NCI-H146 treated with DMSO at 0.1 percent for 48 hours (cell line): ENCODE data around the gene HCN2.
"Not testable (repeated sequence)": the region's sequence is repeated elsewhere in the genome, so short reads cannot be mapped to it uniquely, and the experiment has no call there.

Source experiments
- DNase-seq: peaks from one replicate; lab custom pipeline; 2025; ENCODE audit not compliant: unreplicated experiment; lab: John Stamatoyannopoulos, UW

Gene HCN2

DNA sequence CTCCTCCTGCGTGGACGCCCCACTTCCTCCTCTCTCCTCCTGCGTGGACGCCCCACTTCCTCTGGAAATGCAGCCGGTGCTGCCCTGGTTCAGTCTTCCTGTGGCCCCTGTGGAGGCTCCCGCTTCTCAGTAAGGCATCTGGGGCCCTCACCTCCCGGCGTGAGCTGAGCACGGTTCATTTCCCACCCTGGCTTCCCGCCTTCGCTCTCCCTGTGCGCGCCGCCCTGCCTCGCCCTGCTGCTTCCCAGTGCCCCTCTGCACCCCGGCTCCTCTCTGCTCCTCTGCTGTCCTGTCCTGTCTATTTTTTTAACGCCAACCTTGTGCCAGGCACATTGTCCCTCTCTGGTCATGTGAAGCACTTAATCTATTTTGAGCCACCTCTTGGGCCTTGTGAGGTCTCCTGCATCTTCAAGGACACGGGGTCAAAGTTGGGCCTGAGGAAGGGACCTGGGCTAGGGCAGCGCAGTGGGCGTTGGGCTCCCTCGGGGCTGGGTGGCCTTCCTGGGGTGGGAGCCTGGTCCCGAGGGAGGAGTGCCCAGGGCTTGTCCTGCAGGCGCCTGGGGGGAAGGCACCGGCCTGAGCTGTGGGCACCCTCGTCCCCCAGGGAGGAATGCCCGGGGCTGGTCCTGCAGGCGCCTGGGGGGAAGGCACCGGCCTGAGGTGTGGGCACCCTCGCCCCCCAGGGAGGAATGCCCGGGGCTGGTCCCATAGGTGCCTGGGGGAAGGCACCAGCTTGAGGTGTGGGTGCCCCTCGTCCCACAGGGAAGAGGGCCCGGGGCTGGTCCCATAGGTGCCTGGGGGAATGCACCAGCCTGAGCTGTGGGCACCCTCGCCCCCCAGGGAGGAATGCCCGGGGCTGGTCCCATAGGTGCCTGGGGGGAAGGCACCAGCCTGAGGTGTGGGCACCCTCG, 13.0 kb downstream of the HCN2 start:
- DNase-seq, result no peak

DNA sequence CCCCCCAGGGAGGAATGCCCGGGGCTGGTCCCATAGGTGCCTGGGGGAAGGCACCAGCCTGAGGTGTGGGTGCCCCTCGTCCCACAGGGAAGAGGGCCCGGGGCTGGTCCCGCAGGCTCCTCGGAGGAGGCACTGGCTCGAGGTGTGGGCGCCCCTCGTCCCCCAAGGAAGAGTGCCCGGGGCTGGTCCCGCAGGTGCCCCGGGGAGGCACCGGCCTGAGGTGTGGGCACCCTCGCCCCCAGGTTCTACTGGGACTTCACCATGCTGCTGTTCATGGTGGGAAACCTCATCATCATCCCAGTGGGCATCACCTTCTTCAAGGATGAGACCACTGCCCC, 13.6 kb downstream of the HCN2 start:
- DNase-seq, result not testable (repeated sequence)

DNA sequence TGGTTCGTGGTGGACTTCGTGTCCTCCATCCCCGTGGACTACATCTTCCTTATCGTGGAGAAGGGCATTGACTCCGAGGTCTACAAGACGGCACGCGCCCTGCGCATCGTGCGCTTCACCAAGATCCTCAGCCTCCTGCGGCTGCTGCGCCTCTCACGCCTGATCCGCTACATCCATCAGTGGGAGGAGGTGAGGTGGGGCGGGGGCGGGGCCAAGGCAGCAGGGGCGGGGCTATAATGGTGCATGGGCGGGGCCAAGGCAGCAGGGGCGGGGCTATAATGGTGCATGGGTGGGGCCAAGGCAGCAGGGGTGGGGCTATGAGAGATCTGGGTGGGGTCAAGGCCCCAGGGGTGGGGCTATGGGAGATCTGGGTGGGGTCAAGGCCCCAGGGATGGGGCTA, 14.1 kb downstream of the HCN2 start:
- DNase-seq, result not testable (repeated sequence)

DNA sequence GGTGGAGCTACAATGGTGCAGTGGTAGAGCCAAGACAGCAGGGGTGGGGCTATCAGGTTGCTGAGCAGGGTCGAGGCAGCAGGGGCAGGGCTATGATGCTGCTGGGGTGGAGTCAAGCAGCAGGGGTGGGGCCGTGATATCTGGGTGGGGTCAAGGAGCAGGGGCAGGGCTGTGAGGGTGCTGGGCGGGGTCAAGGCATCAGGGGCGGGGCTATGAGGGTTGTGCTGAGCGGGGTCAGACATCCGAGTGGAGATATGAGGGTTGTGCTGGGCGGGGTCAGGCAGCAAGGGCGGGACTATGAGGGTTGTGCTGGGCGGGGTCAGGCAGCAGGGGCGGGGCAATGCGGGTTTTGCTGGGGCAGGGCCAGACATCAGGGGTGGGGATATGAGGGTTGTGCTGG, 14.7 kb downstream of the HCN2 start:
- no peak for DNase-seq

DNA sequence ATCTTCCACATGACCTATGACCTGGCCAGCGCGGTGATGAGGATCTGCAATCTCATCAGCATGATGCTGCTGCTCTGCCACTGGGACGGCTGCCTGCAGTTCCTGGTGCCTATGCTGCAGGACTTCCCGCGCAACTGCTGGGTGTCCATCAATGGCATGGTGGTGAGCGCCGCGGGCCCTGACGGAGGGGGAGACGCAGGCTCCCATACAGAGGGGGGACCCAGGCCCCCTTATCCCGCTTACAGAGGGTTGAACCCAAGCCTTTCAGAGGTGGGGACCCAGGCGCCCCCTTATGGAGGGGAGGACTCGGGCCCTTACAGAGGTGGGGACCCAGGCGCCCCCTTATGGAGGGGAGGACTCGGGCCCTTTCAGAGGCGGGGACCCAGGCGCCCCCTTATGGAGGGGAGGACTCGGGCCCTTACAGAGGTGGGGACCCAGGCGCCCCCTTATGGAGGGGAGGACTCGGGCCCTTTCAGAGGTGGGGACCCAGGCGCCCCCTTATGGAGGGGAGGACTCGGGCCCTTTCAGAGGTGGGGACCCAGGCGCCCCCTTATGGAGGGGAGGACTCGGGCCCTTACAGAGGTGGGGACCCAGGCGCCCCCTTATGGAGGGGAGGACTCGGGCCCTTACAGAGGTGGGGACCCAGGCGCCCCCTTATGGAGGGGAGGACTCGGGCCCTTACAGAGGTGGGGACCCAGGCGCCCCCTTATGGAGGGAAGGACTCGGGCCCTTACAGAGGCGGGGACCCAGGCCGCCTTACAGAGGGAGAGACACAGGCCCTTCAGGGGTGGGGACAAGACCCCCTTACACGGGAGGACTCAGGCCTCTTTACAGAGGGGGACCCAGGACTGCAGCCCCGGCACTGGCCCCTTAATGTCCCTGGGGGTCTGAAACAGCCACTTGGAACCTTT, 15.6 kb downstream of the HCN2 start:
- DNase-seq, result not testable (repeated sequence)

DNA sequence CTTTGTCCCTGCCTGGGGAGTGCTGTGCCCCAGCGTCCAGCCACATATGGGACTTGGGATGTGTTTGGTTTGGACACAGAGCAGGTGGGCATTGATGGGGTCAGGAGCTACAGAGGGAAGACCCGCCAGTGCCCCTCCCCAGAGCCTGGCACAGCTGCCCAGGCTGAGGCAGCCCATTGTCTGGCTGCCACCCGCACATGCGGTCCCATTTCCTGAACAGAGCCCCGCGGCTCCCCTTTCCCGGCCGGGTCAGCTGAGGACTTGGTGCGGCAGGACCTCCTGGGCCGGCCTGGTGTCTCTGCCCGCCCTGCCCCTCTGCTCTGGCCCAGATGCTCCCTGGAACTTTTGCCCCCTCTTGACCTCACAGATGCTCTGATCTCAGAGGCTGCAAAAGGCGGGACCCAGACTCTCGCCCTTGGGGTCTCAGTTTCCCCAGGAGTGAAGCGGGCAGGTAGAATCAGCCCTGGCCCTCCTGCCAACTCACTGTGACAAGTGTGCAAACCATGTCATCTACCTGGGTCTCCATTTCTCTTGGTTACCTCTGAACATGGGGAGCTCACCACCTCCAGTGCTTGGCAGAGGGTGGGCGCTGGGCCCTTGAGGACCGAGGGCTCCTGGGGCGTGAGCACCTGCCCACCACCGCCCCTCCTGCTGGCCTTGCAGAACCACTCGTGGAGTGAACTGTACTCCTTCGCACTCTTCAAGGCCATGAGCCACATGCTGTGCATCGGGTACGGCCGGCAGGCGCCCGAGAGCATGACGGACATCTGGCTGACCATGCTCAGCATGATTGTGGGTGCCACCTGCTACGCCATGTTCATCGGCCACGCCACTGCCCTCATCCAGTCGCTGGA, 17.8 kb downstream of the HCN2 start:
- no peak for DNase-seq

DNA sequence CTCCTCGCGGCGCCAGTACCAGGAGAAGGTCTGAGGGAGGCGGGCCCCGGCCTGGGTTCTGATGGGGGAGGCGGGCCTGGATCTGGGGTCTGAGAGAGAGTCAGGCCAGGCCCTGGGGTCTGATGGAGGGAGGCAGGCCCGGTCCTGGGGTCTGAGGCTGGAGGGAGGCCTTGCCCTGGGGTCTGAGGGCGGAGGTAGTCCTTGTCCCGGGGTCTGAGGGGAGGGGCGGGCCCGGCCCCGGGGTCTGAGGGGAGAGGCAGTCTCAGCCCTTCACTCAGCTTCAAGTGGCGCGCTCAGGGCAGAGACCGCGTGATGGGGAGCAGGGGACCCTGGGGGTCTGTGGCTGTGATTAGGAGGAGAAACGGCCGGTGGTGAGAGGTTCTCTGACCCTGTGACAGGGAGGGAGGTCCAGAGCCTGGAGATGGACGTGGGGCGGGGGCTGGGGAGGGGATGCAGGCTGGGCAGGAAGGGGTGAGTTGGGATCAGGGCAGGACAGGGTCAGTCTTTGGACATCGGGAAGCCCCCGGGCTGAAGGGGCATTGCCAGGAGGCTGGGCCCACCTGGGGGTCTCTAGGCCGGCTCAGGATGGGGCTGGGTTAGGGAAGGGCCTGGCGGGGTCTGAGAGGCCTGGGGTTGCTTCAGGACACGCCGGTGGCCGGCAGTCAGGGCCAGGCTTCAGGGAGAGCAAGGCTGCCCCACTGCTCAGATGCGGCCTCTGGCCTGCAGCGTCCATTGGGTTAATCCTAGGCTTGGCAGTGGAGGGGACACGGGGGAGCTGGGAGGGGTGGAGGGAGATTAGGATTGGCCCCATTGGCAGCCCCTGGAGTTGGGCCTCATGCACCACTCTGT, 18.7 kb downstream of the HCN2 start:
- DNase-seq, result no peak

DNA sequence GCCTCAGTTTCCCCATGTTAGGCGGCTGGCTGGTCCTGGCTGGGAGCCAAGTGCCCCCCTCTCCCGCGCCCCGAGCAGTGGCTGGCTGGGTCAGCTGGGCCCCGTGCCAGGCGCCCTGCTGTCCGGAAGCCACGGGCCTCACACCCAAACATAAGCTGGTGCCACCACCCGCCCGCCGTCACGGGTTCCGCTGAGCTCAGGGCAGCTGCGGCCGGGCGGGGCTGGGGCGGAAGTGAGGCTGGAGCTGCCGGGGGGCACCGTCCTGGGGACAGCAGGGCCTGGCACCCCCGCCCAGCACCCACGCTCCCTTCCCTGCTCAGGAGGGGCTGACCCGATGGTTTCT, 19.3 kb downstream of the HCN2 start:
- no peak for DNase-seq

DNA sequence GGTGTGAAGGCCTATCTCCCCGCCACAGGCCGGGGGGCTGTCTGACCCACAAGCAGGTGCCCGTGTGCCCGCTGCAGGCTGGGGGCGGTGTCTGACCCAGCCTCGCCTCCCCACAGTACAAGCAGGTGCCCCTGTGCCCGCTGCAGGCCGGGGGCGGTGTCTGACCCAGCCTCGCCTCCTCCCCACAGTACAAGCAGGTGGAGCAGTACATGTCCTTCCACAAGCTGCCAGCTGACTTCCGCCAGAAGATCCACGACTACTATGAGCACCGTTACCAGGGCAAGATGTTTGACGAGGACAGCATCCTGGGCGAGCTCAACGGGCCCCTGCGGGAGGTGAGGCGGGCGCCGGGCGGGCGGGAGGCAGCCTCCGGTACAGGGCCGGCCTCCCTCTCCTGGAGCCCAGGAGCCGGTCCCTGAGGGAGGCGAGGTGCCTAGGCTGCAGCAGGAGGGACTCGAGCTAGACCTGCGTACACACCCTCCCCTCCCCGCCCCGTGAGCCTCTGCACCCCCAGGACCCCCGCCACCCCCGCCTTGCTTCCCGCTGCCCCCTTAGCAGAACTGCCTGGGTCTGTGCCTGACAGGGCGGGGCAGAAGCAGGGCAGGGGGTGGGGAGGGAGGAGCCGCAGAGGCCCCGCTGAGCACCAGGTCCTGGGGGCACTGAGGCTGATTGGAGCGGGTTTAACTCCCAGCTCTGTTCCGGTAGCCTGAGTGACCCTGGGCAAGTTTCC, 20.6 kb downstream of the HCN2 start:
- no peak for DNase-seq

DNA sequence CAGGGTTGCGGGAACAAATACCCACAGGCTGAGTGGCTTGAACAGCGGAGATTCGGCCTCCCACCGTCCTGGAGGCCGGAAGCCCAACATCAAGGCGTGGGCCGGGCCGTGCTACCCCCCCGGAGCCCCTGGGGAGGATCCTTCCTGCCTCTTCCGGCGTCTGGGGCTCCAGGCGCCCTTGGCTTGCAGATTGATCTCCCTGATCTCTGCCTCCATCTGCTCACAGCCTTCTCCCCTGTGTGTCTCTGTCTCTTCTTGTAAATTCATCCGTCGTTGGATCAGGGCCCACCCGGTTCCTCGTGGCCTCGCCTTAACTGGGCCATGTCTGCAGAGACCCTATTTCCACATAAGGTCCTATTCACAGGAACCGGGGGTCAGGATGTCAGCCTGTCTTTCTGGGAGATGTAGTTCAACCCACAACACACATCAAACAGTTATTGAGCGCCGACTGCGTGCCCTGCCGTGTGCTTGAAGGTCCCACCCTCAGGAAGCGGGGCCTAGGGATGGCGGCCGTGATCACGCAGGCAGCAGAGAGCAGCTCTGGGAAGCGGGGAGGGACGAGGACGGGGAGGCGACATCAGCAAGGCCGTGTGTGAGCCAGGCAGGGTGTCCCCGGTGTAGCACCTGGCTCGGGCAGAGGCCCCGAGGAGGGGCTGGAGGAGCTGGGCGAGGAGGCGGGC, 21.3 kb downstream of the HCN2 start:
- DNase-seq, result no peak

DNA sequence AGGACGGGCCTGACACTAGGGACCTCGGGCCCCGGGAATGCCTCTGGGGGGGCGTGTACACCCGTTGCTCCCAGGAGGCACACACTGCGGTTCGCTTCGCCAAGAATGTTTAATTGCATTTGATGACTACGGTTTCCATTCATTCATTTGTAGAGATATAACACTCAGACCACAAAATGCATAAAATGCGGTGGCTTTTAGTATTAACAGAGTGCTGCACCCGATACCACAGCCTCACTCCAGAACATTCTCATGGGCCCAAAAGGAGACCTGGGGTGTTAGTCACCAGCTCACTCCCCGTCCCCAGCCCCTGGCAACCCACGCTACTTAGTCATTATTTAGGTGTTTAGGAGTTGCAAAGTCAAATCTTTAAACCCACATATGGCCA, 21.8 kb downstream of the HCN2 start:
- DNase-seq, result no peak

DNA sequence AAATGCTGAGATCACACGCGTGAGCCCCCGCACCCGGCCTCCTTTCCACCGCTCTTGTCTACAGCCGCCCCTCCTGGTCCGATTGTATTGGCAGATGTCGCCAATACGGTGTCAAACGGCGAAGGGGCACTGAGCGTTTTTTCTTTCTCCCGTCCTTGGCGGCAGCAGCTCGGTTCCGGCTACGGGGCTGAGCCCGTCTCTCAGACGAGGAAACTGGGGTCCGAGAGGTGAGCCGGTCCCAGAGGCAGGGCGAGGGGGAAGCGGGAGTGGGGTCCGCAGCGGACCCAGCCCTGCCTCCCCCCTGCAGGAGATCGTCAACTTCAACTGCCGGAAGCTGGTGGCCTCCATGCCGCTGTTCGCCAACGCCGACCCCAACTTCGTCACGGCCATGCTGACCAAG, 23.3 kb downstream of the HCN2 start:
- no peak for DNase-seq

DNA sequence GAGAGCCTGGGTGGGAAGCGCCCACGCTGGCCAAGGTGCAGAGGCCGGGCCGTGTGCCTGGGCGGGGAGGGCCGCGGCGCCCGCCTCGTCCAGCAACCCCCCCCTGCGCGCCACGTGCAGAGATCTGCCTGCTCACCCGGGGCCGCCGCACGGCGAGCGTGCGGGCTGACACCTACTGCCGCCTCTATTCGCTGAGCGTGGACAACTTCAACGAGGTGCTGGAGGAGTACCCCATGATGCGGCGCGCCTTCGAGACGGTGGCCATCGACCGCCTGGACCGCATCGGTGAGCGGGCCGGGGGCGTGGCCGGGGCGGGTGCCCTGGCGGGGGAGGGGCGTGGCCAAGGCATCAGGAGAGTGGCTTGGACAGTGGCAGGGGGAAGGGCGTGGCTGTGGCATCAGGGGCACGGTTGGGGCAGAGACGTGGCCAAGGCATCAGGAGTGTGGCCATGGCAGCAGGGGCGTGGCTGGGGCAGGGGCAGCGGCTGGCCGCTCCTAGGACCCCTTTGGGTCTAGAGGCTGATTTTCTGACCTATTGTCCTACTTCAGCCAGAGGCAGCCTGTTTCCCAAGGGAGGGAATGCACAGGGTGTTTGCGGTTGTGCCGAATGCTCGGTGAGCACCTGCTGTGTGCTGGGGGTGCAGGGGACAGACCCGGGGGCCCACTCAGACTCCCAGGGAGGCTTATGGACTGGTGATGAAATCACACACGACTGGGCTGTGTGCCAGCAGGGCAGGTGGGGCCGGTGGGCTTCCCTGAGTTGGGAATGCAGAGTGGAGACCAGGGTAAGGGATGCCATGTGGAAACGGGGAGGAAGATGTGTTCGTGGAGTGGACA, 24.3 kb downstream of the HCN2 start:
- no peak for DNase-seq

DNA sequence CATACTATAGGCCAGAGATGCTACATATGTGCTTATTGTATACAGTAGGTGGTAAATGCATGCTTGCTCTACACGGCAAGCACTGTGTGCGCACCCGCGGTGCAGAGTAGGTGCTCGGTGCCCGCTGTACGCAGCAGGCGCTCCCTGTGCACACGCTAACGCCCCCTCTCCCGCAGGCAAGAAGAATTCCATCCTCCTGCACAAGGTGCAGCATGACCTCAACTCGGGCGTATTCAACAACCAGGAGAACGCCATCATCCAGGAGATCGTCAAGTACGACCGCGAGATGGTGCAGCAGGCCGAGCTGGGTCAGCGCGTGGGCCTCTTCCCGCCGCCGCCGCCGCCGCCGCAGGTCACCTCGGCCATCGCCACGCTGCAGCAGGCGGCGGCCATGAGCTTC, 25.9 kb downstream of the HCN2 start:
- no peak for DNase-seq

DNA sequence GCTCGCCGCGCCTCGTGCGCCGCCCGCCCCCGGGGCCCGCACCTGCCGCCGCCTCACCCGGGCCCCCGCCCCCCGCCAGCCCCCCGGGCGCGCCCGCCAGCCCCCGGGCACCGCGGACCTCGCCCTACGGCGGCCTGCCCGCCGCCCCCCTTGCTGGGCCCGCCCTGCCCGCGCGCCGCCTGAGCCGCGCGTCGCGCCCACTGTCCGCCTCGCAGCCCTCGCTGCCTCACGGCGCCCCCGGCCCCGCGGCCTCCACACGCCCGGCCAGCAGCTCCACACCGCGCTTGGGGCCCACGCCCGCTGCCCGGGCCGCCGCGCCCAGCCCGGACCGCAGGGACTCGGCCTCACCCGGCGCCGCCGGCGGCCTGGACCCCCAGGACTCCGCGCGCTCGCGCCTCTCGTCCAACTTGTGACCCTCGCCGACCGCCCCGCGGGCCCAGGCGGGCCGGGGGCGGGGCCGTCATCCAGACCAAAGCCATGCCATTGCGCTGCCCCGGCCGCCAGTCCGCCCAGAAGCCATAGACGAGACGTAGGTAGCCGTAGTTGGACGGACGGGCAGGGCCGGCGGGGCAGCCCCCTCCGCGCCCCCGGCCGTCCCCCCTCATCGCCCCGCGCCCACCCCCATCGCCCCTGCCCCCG, 26.5 kb downstream of the HCN2 start:
- no peak for DNase-seq

DNA sequence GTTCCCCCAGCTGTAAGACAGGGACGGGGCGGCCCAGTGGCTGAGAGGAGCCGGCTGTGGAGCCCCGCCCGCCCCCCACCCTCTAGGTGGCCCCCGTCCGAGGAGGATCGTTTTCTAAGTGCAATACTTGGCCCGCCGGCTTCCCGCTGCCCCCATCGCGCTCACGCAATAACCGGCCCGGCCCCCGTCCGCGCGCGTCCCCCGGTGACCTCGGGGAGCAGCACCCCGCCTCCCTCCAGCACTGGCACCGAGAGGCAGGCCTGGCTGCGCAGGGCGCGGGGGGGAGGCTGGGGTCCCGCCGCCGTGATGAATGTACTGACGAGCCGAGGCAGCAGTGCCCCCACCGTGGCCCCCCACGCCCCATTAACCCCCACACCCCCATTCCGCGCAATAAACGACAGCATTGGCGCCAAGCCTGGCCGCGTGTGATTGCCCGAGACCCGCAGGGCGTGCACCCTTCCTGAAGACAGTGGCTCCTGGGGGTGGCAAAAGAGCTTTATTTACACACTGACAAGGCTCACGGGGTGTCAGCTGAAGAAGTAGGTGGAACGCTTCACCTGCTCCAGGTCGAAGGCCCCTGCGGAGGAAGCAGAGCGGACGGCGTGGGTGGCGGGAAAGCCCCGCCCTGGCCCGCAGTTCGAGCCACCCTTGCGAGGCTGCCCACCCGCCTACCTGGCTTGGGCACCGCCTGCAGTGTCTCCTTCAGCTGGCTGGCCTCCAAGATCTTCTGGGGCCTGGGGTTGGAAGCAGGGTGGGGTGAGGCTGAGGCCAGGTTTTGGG, 27.3 kb downstream of the HCN2 start:
- no peak for DNase-seq
